Astrocyte (in vitro differentiated cells and primary cell): ENCODE results near the gene LST1. TPM values are rescaled to one million over a fixed set of nuclear protein-coding genes. Genes with fewer than 3 reads are reported as not detected.
A peak's percentile ranks its signal among the peaks of the same experiment; 100 is the strongest.

Source experiments
- DNase-seq: peaks from one replicate; pipeline ENCODE4 v3.0.0-alpha.2; 2010; ENCODE audit warnings: low read depth
- FAIRE-seq: peaks from 2 replicates; lab custom pipeline; 2011; peaks lifted over from hg19 to GRCh38; lab: Jason Lieb, UNC
- H2AFZ ChIP-seq: 2 replicates; pipeline ENCODE4 v1.6.0; 2012; ENCODE audit warnings: low read depth, low read length, inconsistent platforms
- H3K27ac ChIP-seq: 2 replicates; pipeline ENCODE4 v1.5.1; 2011; ENCODE audit warnings: low read depth, low read length, inconsistent platforms
- H3K27me3 ChIP-seq: 2 replicates; pipeline ENCODE4 v1.6.0; 2011; ENCODE audit warnings: low read length, inconsistent platforms; ENCODE audit not compliant: insufficient read depth
- H3K36me3 ChIP-seq: 2 replicates; pipeline ENCODE4 v1.5.1; 2011; ENCODE audit warnings: low read length, inconsistent platforms; ENCODE audit not compliant: insufficient read depth
- H3K4me1 ChIP-seq: 2 replicates; pipeline ENCODE4 v1.5.1; 2011; ENCODE audit warnings: low read length, inconsistent platforms; ENCODE audit not compliant: insufficient read depth
- H3K4me2 ChIP-seq: 2 replicates; pipeline ENCODE4 v1.6.0; 2012; ENCODE audit warnings: low read length, inconsistent platforms
- H3K4me3 ChIP-seq: 2 replicates; pipeline ENCODE4 v1.5.1; 2011; ENCODE audit warnings: low read depth, mild to moderate bottlenecking, low read length, inconsistent platforms; ENCODE audit not compliant: insufficient read depth
- H3K79me2 ChIP-seq: 2 replicates; pipeline ENCODE4 v1.6.0; 2012; ENCODE audit warnings: mild to moderate bottlenecking, low read length, inconsistent platforms; ENCODE audit not compliant: insufficient read depth
- H3K9ac ChIP-seq: 2 replicates; pipeline ENCODE4 v1.6.0; 2012; ENCODE audit warnings: mild to moderate bottlenecking, low read length, inconsistent platforms
- H3K9me3 ChIP-seq: 2 replicates; pipeline ENCODE4 v1.5.1; 2012; ENCODE audit warnings: low read depth, mild to moderate bottlenecking, low read length, inconsistent platforms; ENCODE audit not compliant: insufficient read depth
- H4K20me1 ChIP-seq: 2 replicates; pipeline ENCODE4 v1.6.0; 2012; ENCODE audit warnings: low read length, inconsistent platforms; ENCODE audit not compliant: insufficient read depth
- H3K27ac Mint-ChIP-seq: one replicate; pipeline ENCODE4 v1.8.0; 2021; ENCODE audit warnings: mild to moderate bottlenecking, mixed read lengths; ENCODE audit not compliant: unreplicated experiment
- H3K27me3 Mint-ChIP-seq: one replicate; pipeline ENCODE4 v1.8.0; 2021; ENCODE audit warnings: low read depth, mixed read lengths; ENCODE audit not compliant: unreplicated experiment
- H3K36me3 Mint-ChIP-seq: one replicate; pipeline ENCODE4 v1.8.0; 2021; ENCODE audit warnings: low read depth, mixed read lengths; ENCODE audit not compliant: unreplicated experiment
- H3K4me1 Mint-ChIP-seq: one replicate; pipeline ENCODE4 v1.8.0; 2021; ENCODE audit warnings: low read depth, mixed read lengths; ENCODE audit not compliant: unreplicated experiment
- H3K4me3 Mint-ChIP-seq: one replicate; pipeline ENCODE4 v1.8.0; 2021; ENCODE audit warnings: mild to moderate bottlenecking, moderate library complexity, mixed read lengths; ENCODE audit not compliant: unreplicated experiment
- H3K9me3 Mint-ChIP-seq: one replicate; pipeline ENCODE4 v1.8.0; 2021; ENCODE audit warnings: mild to moderate bottlenecking, mixed read lengths; ENCODE audit not compliant: unreplicated experiment
- CTCF ChIP-seq: IDR thresholded peaks from 2 replicates; pipeline ENCODE4 v1.5.1; 2011; ENCODE audit warnings: low read depth, mild to moderate bottlenecking, inconsistent platforms, low read length, moderate library complexity; ENCODE audit not compliant: insufficient read depth
- EZH2 ChIP-seq: IDR thresholded peaks from 2 replicates; pipeline ENCODE4 v1.6.1; 2012; ENCODE audit warnings: mild to moderate bottlenecking, low read length, inconsistent platforms; ENCODE audit not compliant: insufficient read depth
- total RNA-seq: library from RNA; stranded (reverse); gene quantifications from 2 replicates; pipeline ENCODE4 v1.2.1, GENCODE V29; 2021

LST1 gene
- total RNA-seq, 1 donor from 2014 or later, result not detected

GRCh38 chr6:31629014-31629413 lies 42.9 kb downstream of the LST1 start:
- Histone ChIP-seq H3K9me3 (no peaks in the 10 kb centered on the region), H3K27me3 (no peaks in the 10 kb centered on the region), H3K36me3 (peaks cover 59% of the 10 kb centered on the region), H3K79me2 (peaks cover 84% of the 10 kb centered on the region), H3K4me1 (no peaks in the 10 kb centered on the region), H3K9ac (no peak overlapping the region), H2AFZ (no peak overlapping the region), H3K4me3 (no peak overlapping the region), H3K4me2 (no peak overlapping the region), H4K20me1 (peaks cover 95% of the 10 kb centered on the region), H3K27ac (no peak overlapping the region)
- H3K36me3 Mint-ChIP-seq, result peaks cover 37% of the 10 kb centered on the region
- H3K27me3 Mint-ChIP-seq, result no peaks in the 10 kb centered on the region
- H3K9me3 Mint-ChIP-seq, result no peaks in the 10 kb centered on the region
- H3K4me1 Mint-ChIP-seq, result no peaks in the 10 kb centered on the region
- no peak overlapping the region for H3K4me3 Mint-ChIP-seq
- DNase-seq, result no peak
- H3K27ac Mint-ChIP-seq, result peak overlapping the region; percentile 47
- no peak for FAIRE-seq
- TF ChIP-seq CTCF, result no peak
- TF ChIP-seq EZH2, result no peak

- H3K27me3 Mint-ChIP-seq, result no peaks in the 10 kb centered on the region
- peaks cover 96% of the 10 kb centered on the region for H4K20me1 ChIP-seq
- peak overlapping the region; percentile 16 for H3K4me3 Mint-ChIP-seq
- no peak overlapping the region for H3K4me2 ChIP-seq
- H3K27me3 ChIP-seq, result no peaks in the 10 kb centered on the region
- no peak for DNase-seq
- peaks cover 72% of the 10 kb centered on the region for H3K79me2 ChIP-seq
- H3K9ac ChIP-seq, result no peak overlapping the region
- H3K9me3 Mint-ChIP-seq, result no peaks in the 10 kb centered on the region
- no peaks in the 10 kb centered on the region for H3K9me3 ChIP-seq
- FAIRE-seq, result no peak
- H3K4me1 Mint-ChIP-seq, result no peaks in the 10 kb centered on the region
- H3K4me1 ChIP-seq, result no peaks in the 10 kb centered on the region
- no peak overlapping the region for H3K27ac ChIP-seq
- peaks cover 62% of the 10 kb centered on the region for H3K36me3 ChIP-seq
- no peak overlapping the region for H3K4me3 ChIP-seq
- H3K27ac Mint-ChIP-seq, result peak overlapping the region; percentile 66
- peaks cover 36% of the 10 kb centered on the region for H3K36me3 Mint-ChIP-seq
- H2AFZ ChIP-seq, result no peak overlapping the region
- no peak for TF ChIP-seq CTCF
- TF ChIP-seq EZH2, result no peak
Measured at GRCh38 chr6:31630177-31630934, 44.3 kb downstream of the LST1 start.

GRCh38 chr6:31631209-31631608 lies 45.1 kb downstream of the LST1 start:
- Histone ChIP-seq H3K9ac (no peak overlapping the region), H3K27ac (no peak overlapping the region), H3K27me3 (no peaks in the 10 kb centered on the region), H3K36me3 (peaks cover 63% of the 10 kb centered on the region), H3K79me2 (peaks cover 63% of the 10 kb centered on the region), H4K20me1 (peaks cover 96% of the 10 kb centered on the region), H3K4me2 (no peak overlapping the region), H3K9me3 (no peaks in the 10 kb centered on the region), H3K4me1 (no peaks in the 10 kb centered on the region), H2AFZ (no peak overlapping the region), H3K4me3 (no peak overlapping the region)
- Mint-ChIP-seq H3K27ac (no peak overlapping the region), H3K9me3 (no peaks in the 10 kb centered on the region), H3K4me1 (no peaks in the 10 kb centered on the region), H3K27me3 (no peaks in the 10 kb centered on the region), H3K36me3 (peaks cover 37% of the 10 kb centered on the region), H3K4me3 (no peak overlapping the region)
- DNase-seq, result no peak
- no peak for TF ChIP-seq EZH2
- TF ChIP-seq CTCF, result no peak
- FAIRE-seq, result no peak
